ENCODE results near the gene DEFB113.

Gene DEFB113

GRCh38 chr6:49937017-49937416 lies 32.4 kb downstream of the DEFB113 start:
- no peak for DNase-seq (ENCODE audit: low read depth, low spot score)

- DNase-seq (ENCODE audit: low read depth, low spot score): no peak
These were observed 34.0 kb downstream of the DEFB113 start for GRCh38 chr6:49935387-49935786.

- no peak for DNase-seq (ENCODE audit: low read depth, low spot score)
These were observed 34.7 kb downstream of the DEFB113 start for GRCh38 chr6:49934770-49935169.

GRCh38 chr6:49933526-49933925 lies 35.9 kb downstream of the DEFB113 start:
- no peak for DNase-seq (ENCODE audit: low read depth, low spot score)

GRCh38 chr6:49929340-49929739 lies 40.1 kb downstream of the DEFB113 start:
- no peak for DNase-seq (ENCODE audit: low read depth, low spot score)

GRCh38 chr6:49923826-49924225 lies 45.6 kb downstream of the DEFB113 start:
- no peak for DNase-seq (ENCODE audit: low read depth, low spot score)

GRCh38 chr6:49919935-49920644 lies 49.3 kb downstream of the DEFB113 start:
- no peak for DNase-seq (ENCODE audit: low read depth, low spot score)

GRCh38 chr6:49919261-49919660 lies 50.2 kb downstream of the DEFB113 start:
- DNase-seq (ENCODE audit: low read depth, low spot score): no peak

GRCh38 chr6:49918787-49919186 lies 50.6 kb downstream of the DEFB113 start:
- DNase-seq (ENCODE audit: low read depth, low spot score): no peak
